ENCODE measurements around the gene ALK. TPM values are rescaled to one million over a fixed set of nuclear protein-coding genes. Genes with fewer than 3 reads are reported as not detected.

The ALK gene
- total RNA-seq, 1 experiment from 2014 or later = 14.7 TPM

DNA sequence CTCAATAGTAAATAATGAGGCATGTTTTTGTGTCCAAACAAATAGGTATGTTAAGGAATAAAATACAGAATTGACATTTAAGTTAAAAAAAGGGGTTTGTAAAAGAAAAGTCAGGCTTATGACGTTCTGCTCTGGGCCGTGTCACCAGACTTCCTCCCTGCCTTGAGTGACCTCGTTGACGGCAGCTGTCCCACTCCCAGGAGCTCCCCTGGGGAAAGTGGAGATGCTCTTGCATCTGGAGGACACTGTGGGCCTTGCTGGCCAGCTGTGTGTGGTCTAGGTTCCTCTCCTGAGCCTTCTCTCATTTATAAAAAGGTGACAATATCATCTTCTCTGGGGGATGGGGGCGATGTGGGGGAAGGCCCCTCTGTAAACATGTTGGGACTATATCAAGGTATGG, 609.9 kb downstream of the ALK start:
- intact Hi-C loops (cut with micrococcal nuclease; ENCODE audit: unreplicated experiment) = no loop called here
- no TSS peak for BruUV-seq (replicated peaks)
- no peak overlapping the region for H3K27ac ChIP-seq (ENCODE audit: low read depth, low read length, poor library complexity, severe bottlenecking)
- ChIA-PET CTCF (no interaction called here), POLR2A (ENCODE audit: low non-redundant PET) (no interaction called here)
- no peak overlapping the region for H3K4me3 ChIP-seq (ENCODE audit: low read depth, low read length, poor library complexity, severe bottlenecking)
- TF ChIP-seq, protein P1, sequence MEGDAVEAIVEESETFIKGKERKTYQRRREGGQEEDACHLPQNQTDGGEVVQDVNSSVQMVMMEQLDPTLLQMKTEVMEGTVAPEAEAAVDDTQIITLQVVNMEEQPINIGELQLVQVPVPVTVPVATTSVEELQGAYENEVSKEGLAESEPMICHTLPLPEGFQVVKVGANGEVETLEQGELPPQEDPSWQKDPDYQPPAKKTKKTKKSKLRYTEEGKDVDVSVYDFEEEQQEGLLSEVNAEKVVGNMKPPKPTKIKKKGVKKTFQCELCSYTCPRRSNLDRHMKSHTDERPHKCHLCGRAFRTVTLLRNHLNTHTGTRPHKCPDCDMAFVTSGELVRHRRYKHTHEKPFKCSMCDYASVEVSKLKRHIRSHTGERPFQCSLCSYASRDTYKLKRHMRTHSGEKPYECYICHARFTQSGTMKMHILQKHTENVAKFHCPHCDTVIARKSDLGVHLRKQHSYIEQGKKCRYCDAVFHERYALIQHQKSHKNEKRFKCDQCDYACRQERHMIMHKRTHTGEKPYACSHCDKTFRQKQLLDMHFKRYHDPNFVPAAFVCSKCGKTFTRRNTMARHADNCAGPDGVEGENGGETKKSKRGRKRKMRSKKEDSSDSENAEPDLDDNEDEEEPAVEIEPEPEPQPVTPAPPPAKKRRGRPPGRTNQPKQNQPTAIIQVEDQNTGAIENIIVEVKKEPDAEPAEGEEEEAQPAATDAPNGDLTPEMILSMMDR (conservative IDR thresholded peaks at IDR 0.05; ENCODE audit: low read depth, low read length) = no peak
- TF ChIP-seq EZH2 (IDR thresholded peaks at IDR 0.05; ENCODE audit: borderline replicate concordance, low read depth, low read length, poor library complexity, severe bottlenecking) = no peak
- no peaks in the 10 kb centered on the region for H3K36me3 ChIP-seq (ENCODE audit: insufficient read depth, low read length, poor library complexity, severe bottlenecking)
- H3K4me1 ChIP-seq (ENCODE audit: insufficient read depth, low read length, poor library complexity, severe bottlenecking) = peaks cover 33% of the 10 kb centered on the region
- H3K27me3 ChIP-seq (replicated peaks; ENCODE audit: insufficient read depth, low read depth, low read length, poor library complexity) = no peaks in the 10 kb centered on the region
- no peaks in the 10 kb centered on the region for H3K9me3 ChIP-seq (ENCODE audit: low read depth, low read length, poor library complexity, severe bottlenecking)
- no peak for DNase-seq (ENCODE audit: low spot score)

DNA sequence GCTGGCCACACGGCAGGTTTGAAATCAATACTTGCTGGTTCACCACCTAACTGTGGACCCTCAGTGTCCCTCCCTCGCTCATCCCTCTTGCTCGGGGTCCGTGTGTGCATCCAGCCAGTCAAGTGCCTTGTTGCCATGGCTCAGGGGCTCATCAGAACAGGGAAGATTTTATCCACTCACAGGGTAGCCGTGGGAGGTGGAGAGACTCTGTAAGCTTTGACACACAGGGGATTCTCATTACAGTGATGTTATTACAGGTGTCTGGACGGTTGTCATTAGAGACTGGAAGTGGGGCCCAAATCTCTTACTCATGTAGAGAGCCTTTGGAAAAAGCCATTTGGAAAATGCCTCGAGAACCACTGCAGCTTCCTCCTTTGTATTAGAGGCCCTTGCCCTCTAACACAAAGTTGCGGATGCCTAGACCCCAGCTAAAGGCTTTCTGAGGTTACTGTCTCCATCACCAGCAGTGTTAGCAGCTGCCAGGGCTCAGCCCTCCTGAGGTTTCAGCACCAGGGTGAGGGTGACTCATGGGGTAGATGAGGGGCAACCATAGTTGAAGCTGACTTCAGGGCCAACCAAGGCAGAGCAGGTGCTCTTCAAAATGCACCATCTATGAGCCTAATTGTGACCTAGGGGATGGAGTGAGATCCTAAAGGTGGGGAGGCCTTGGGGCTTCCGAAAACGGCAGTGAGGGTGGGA, 610.6 kb downstream of the ALK start:
- CTCF ChIA-PET = no interaction called here

DNA sequence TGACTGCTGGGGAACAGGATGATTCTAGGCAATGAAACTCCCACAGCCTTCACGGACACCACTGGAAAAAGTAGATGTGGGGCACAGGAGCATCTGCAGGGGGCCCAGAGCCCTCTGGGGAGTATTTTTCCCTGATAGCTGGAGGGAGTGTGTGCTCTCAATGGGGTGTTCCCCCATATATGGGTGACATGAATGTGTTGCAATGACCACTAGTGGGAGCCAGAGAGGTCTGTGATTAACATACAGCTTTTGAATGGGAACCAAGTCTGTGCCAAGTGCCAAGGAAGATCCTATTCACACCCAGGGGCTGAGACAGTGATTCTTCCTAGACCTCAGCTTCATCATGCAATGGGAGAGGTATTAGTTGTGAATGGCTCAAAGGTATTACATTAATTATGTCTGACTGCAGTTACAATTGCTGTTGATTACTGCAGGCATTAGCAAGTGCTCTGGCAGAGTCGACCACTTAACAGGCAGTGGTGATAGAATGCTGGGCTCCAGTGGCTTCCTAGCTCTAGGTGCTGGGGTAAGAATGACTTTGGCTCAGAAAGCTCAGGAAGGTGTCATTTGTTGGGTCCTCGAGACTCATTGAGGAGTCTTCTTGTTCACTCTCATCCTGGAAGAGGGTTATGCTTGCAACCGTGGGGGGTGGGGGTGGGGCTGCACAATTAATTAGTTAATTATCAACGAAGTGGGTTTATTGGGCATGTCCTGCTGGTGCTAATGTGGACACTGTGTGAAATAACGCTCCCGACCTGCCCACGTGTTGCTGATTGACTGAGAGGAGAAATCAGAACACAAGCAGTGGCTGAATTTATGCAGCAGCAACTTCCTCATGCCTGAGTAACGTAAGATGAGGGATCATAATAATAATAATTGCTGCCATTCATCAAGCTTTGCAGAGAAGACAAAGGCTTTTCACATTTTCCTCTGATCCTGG, 612.0 kb downstream of the ALK start:
- no peak for TF ChIP-seq EZH2 (IDR thresholded peaks at IDR 0.05; ENCODE audit: borderline replicate concordance, low read depth, low read length, poor library complexity, severe bottlenecking)
- TF ChIP-seq, protein P1 (conservative IDR thresholded peaks at IDR 0.05; ENCODE audit: low read depth, low read length) = peak; percentile 89
- intact Hi-C loops (cut with micrococcal nuclease; ENCODE audit: unreplicated experiment) = loop anchor here (2.0 to 10.0 kb wide), 3 partner anchors 435 to 765 kb away; no protein-coding TSS in a partner anchor
- Histone ChIP-seq H3K4me1 (ENCODE audit: insufficient read depth, low read length, poor library complexity, severe bottlenecking) (peaks cover 21% of the 10 kb centered on the region), H3K27me3 (replicated peaks; ENCODE audit: insufficient read depth, low read depth, low read length, poor library complexity) (no peaks in the 10 kb centered on the region), H3K27ac (ENCODE audit: low read depth, low read length, poor library complexity, severe bottlenecking) (no peak overlapping the region), H3K36me3 (ENCODE audit: insufficient read depth, low read length, poor library complexity, severe bottlenecking) (no peaks in the 10 kb centered on the region), H3K9me3 (ENCODE audit: low read depth, low read length, poor library complexity, severe bottlenecking) (no peaks in the 10 kb centered on the region), H3K4me3 (ENCODE audit: low read depth, low read length, poor library complexity, severe bottlenecking) (no peak overlapping the region)
- DNase-seq (ENCODE audit: low spot score) = peak; percentile 89
- ChIA-PET CTCF (interaction anchor here (0.6 to 1.3 kb wide), 10 partner anchors 8 to 763 kb away, joined by 3 to 6 read pairs (median 3); no protein-coding TSS in a partner anchor), POLR2A (ENCODE audit: low non-redundant PET) (no interaction called here)
- no TSS peak for BruUV-seq (replicated peaks)

More for the DNA sequence above, 610.6 kb downstream of the ALK start:
- H3K36me3 ChIP-seq (ENCODE audit: insufficient read depth, low read length, poor library complexity, severe bottlenecking) = no peaks in the 10 kb centered on the region
- no peak overlapping the region for H3K27ac ChIP-seq (ENCODE audit: low read depth, low read length, poor library complexity, severe bottlenecking)
- H3K9me3 ChIP-seq (ENCODE audit: low read depth, low read length, poor library complexity, severe bottlenecking) = no peaks in the 10 kb centered on the region
- no peaks in the 10 kb centered on the region for H3K27me3 ChIP-seq (replicated peaks; ENCODE audit: insufficient read depth, low read depth, low read length, poor library complexity)
- no peak for DNase-seq (ENCODE audit: low spot score)
- no peak overlapping the region for H3K4me3 ChIP-seq (ENCODE audit: low read depth, low read length, poor library complexity, severe bottlenecking)
- TF ChIP-seq, protein P1 (conservative IDR thresholded peaks at IDR 0.05; ENCODE audit: low read depth, low read length) = no peak
- TF ChIP-seq EZH2 (IDR thresholded peaks at IDR 0.05; ENCODE audit: borderline replicate concordance, low read depth, low read length, poor library complexity, severe bottlenecking) = no peak
- BruUV-seq (replicated peaks) = no TSS peak
- intact Hi-C loops (cut with micrococcal nuclease; ENCODE audit: unreplicated experiment) = no loop called here
- POLR2A ChIA-PET (ENCODE audit: low non-redundant PET) = no interaction called here
- peaks cover 28% of the 10 kb centered on the region for H3K4me1 ChIP-seq (ENCODE audit: insufficient read depth, low read length, poor library complexity, severe bottlenecking)

Data from A673 (cell line).